ENCODE data around the gene MMP15. TPM values are rescaled to one million over a fixed set of nuclear protein-coding genes. Genes with fewer than 3 reads are reported as not detected.

The MMP15 gene
- total and polyA plus RNA-seq, 2 of the 4 experiments (the other 2 are of a cell fraction): 0.18 to 0.56 TPM

GRCh38 chr16:58030136-58030840 is 4.7 kb downstream of the MMP15 start:
- Histone ChIP-seq H4K8ac (ENCODE audit: low read depth in 2 of 2, low read length in 2 of 2) (no peak overlapping the region), H3K79me1 (ENCODE audit: low read depth in 1 of 2, low read length in 2 of 2) (no peaks in the 10 kb centered on the region), H3K9me1 (ENCODE audit: insufficient read depth, low read length) (no peaks in the 10 kb centered on the region), H3K23ac (ENCODE audit: low read depth, low read length) (no peak overlapping the region), H2AK9ac (replicated peaks; ENCODE audit: low read depth, low read length, poor library complexity) (no peak overlapping the region), H3K56ac (ENCODE audit: extremely low read depth, insufficient read depth, low read length) (no peak overlapping the region), H3K4me3 (ENCODE audit: insufficient read depth, low read depth, low read length) (no peak overlapping the region), H3K4me2 (ENCODE audit: low read depth, low read length) (no peak overlapping the region), H4K91ac (ENCODE audit: insufficient read depth, low read depth, low read length) (no peak overlapping the region), H2BK120ac (ENCODE audit: low read depth, low read length) (no peak overlapping the region), H2BK20ac (ENCODE audit: low read depth, low read length) (no peak overlapping the region), H3K9ac (ENCODE audit: low read depth, low read length) (no peak overlapping the region), H4K20me1 (ENCODE audit: insufficient read depth, low read length) (no peaks in the 10 kb centered on the region; the same call in 1 of the 2 replicates), H3K18ac (ENCODE audit: low read depth, low read length) (no peak overlapping the region), H3K14ac (replicated peaks; ENCODE audit: low read depth, low read length) (no peak overlapping the region), H2AFZ (replicated peaks; ENCODE audit: low read length, poor library complexity) (no peak overlapping the region), H2BK5ac (ENCODE audit: low read depth, low read length, poor library complexity, severe bottlenecking) (no peak overlapping the region), H2AK5ac (ENCODE audit: low read depth, low read length) (no peak overlapping the region), H4K5ac (ENCODE audit: low read depth, low read length) (no peak overlapping the region), H3K4ac (ENCODE audit: low read depth, low read length) (no peak overlapping the region), H3K27me3 (ENCODE audit: control insufficient read depth, insufficient read depth, low read length) (peaks cover 37% of the 10 kb centered on the region), H3K36me3 (ENCODE audit: control insufficient read depth, insufficient read depth, low read length) (no peaks in the 10 kb centered on the region), H3K27ac (ENCODE audit: insufficient read depth, low read length) (no peak overlapping the region), H3K9me3 (ENCODE audit: control insufficient read depth, insufficient read depth, low read length) (no peaks in the 10 kb centered on the region), H2BK15ac (ENCODE audit: low read depth, low read length) (no peak overlapping the region), H3K4me1 (ENCODE audit: control insufficient read depth, insufficient read depth, low read length) (peaks cover 2% of the 10 kb centered on the region; the same call in 1 of the 2 replicates)
- no TSS peak for BruUV-seq (replicated peaks)
- no peak for TF ChIP-seq RCOR1 (IDR thresholded peaks at IDR 0.05; ENCODE audit: insufficient replicate concordance, low read length)
- TF ChIP-seq RAD21 (IDR thresholded peaks at IDR 0.05; ENCODE audit: low read length): no peak
- no peak for TF ChIP-seq NFE2L2 (IDR thresholded peaks at IDR 0.05; ENCODE audit: low read depth, low read length)
- TF ChIP-seq CEBPB (IDR thresholded peaks at IDR 0.05; ENCODE audit: low read depth, low read length): no peak
- TF ChIP-seq, protein P1, sequence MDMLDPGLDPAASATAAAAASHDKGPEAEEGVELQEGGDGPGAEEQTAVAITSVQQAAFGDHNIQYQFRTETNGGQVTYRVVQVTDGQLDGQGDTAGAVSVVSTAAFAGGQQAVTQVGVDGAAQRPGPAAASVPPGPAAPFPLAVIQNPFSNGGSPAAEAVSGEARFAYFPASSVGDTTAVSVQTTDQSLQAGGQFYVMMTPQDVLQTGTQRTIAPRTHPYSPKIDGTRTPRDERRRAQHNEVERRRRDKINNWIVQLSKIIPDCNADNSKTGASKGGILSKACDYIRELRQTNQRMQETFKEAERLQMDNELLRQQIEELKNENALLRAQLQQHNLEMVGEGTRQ (IDR thresholded peaks at IDR 0.05; ENCODE audit: low read depth, low read length): no peak
- TF ChIP-seq, protein P2, sequence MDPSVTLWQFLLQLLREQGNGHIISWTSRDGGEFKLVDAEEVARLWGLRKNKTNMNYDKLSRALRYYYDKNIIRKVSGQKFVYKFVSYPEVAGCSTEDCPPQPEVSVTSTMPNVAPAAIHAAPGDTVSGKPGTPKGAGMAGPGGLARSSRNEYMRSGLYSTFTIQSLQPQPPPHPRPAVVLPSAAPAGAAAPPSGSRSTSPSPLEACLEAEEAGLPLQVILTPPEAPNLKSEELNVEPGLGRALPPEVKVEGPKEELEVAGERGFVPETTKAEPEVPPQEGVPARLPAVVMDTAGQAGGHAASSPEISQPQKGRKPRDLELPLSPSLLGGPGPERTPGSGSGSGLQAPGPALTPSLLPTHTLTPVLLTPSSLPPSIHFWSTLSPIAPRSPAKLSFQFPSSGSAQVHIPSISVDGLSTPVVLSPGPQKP (IDR thresholded peaks at IDR 0.05; ENCODE audit: borderline replicate concordance, low read depth, low read length): no peak
- TF ChIP-seq RFX5 (IDR thresholded peaks at IDR 0.05; ENCODE audit: low read depth, low read length): no peak
- TF ChIP-seq MAZ (IDR thresholded peaks at IDR 0.05; ENCODE audit: borderline replicate concordance, low read depth, low read length): no peak
- no peak for TF ChIP-seq CHD1 (IDR thresholded peaks at IDR 0.05; ENCODE audit: low read depth, low read length)
- no peak for TF ChIP-seq POLR2A (IDR thresholded peaks at IDR 0.05; ENCODE audit: low read depth, low read length)
- no peak for TF ChIP-seq CTCF (conservative IDR thresholded peaks at IDR 0.05; ENCODE audit: low read depth, low read length)
- no peak for TF ChIP-seq MAFK (IDR thresholded peaks at IDR 0.05; ENCODE audit: low read depth, low read length)
- TF ChIP-seq FOS (IDR thresholded peaks at IDR 0.05; ENCODE audit: low read depth, low read length): no peak
- TF ChIP-seq MXI1 (IDR thresholded peaks at IDR 0.05; ENCODE audit: borderline replicate concordance, low read depth, low read length): no peak
- TF ChIP-seq BHLHE40 (IDR thresholded peaks at IDR 0.05; ENCODE audit: low read depth, low read length): no peak
- TF ChIP-seq SMC3 (IDR thresholded peaks at IDR 0.05; ENCODE audit: low read depth, low read length): no peak
- ChIA-PET POLR2A (ENCODE audit: unreplicated experiment) (no interaction called here), CTCF (interaction anchor here (1.8 kb wide), 1 partner anchor 91 kb away, joined by 5 read pairs; no protein-coding TSS in a partner anchor)
- DNase-seq (no peak), ATAC-seq (ENCODE audit: low read depth) (no peak)
- in situ Hi-C loops (cut with MboI; ENCODE audit: low sequenced_read_pairs) (no loop called here), intact Hi-C loops (cut with micrococcal nuclease) (no loop called here), dilution Hi-C loops (cut with HindIII; ENCODE audit: low sequenced_read_pairs, unreplicated experiment) (no loop called here)
- WGBS, 2 experiments (ENCODE audit: extremely low coverage in 2 of 2, insufficient read length in 1 of 2): 62% methylated on average over 4 of the region's 11 CpGs; no CpG with 5 or more reads in 1 of the 2 experiments

All from IMR-90 (cell line).